Esophagus squamous epithelium (tissue), 4 donors: ENCODE data around the gene MARCHF11.

Experiments used
- CTCF ChIP-seq, 6 experiments: fragments of 450-650 bp in 4 of 6; fragments of 200-600 bp in 2 of 6; sonication (generic) in 2 of 6; IDR thresholded peaks; one replicate each; pipeline ENCODE4 v1.5.1; 2016 to 2019; ENCODE audit warnings: antibody characterized with exemption in 6 of 6, mild to moderate bottlenecking in 4 of 6, moderate library complexity in 4 of 6
- POLR2A ChIP-seq, 4 donors: fragments of 450-650 bp; IDR thresholded peaks; one replicate each; pipeline ENCODE4 v1.6.1; 2017; ENCODE audit warnings: antibody characterized with exemption in 4 of 4, mild to moderate bottlenecking in 4 of 4, moderate library complexity in 3 of 4

GRCh38 chr5:16081376-16081955, 98.1 kb downstream of the MARCHF11 start:
- TF ChIP-seq POLR2A (IDR thresholded peaks at IDR 0.05) (no peak), CTCF (IDR thresholded peaks at IDR 0.05) (no peak)
